Naive B cell (primary cell): Measurements from ENCODE around the gene KCNQ2. TPM values are rescaled to one million over a fixed set of nuclear protein-coding genes. Genes with fewer than 3 reads are reported as not detected.
"Not testable (repeated sequence)": the region's sequence is repeated elsewhere in the genome, so short reads cannot be mapped to it uniquely, and the experiment has no call there.

ENCODE experiments used
- ATAC-seq, 2 donors: fragments of 150-1000 bp; cut with Tn5 transposase; 2 replicates each; pipeline ENCODE4 v1.10.0; 2021; ENCODE audit warnings: low read depth in 2 of 2, mild to moderate bottlenecking in 2 of 2, moderate library complexity in 2 of 2
- DNase-seq: peaks from one replicate; pipeline ENCODE4 v3.0.0; 2022
- H3K27ac Mint-ChIP-seq, 6 donors: one replicate each; pipeline ENCODE4 v1.8.0; 2020 to 2022; ENCODE audit warnings: mild to moderate bottlenecking in 6 of 6, mixed read lengths in 6 of 6, moderate library complexity in 5 of 6, inconsistent platforms in 2 of 6
- H3K27me3 Mint-ChIP-seq, 3 donors: one replicate each; pipeline ENCODE4 v1.8.0; 2021 to 2022; ENCODE audit warnings: mixed read lengths in 3 of 3, mild to moderate bottlenecking in 1 of 3
- H3K36me3 Mint-ChIP-seq, 2 donors: one replicate each; pipeline ENCODE4 v1.8.0; 2020 to 2022; ENCODE audit warnings: mixed read lengths in 2 of 2, inconsistent platforms in 1 of 2, mild to moderate bottlenecking in 1 of 2
- H3K4me1 Mint-ChIP-seq, 3 donors: one replicate each; pipeline ENCODE4 v1.8.0; 2020 to 2022; ENCODE audit warnings: mixed read lengths in 3 of 3, inconsistent platforms in 1 of 3, mild to moderate bottlenecking in 1 of 3, moderate library complexity in 1 of 3
- H3K4me3 Mint-ChIP-seq, 8 donors: one replicate each; pipeline ENCODE4 v1.8.0; 2020 to 2022; ENCODE audit warnings: mild to moderate bottlenecking in 8 of 8, mixed read lengths in 8 of 8, moderate library complexity in 8 of 8, inconsistent platforms in 2 of 8
- H3K9me3 Mint-ChIP-seq, 7 donors: one replicate each; pipeline ENCODE4 v1.8.0; 2020 to 2022; ENCODE audit warnings: mixed read lengths in 7 of 7, mild to moderate bottlenecking in 5 of 7, inconsistent platforms in 2 of 7, moderate library complexity in 1 of 7
- polyA plus RNA-seq, 6 donors: library from polyadenylated mRNA; unstranded; fragments of 300-500 nt; fragmentation: Illumina TruSeq; gene quantifications; one replicate each; pipeline ENCODE4 v1.2.3, GENCODE V29; 2021; ENCODE audit warnings: low read depth in 6 of 6

The KCNQ2 gene
- 1 to 10 TPM in 1 of 6 donors, under 1 TPM in 1, not detected in 4; 0.54 to 1.1 TPM for polyA plus RNA-seq

GRCh38 chr20:63471981-63472831, at the start of gene KCNQ2:
Gene KCNQ2, minus strand, starts transcription at chr20:63472655. Its CDS starts 192 bp downstream, at chr20:63472463.
- Mint-ChIP-seq H3K9me3 (peaks cover 0 to 1% (median 0%) of the 10 kb centered on the region in 7 donors), H3K4me3 (peak within 1 kb of the TSS in 7 of 8 donors; percentile 9 to 61 (median 42)), H3K27ac (no peak within 1 kb of the TSS), H3K27me3 (peaks cover 4 to 69% (median 40%) of the 10 kb centered on the region in 3 donors), H3K36me3 (no peaks in the 10 kb centered on the region), H3K4me1 (peaks cover 6 to 12% (median 8%) of the 10 kb centered on the region in 3 donors)
- DNase-seq (no peak), ATAC-seq (peak; percentile 46 to 58)

- H3K4me1 Mint-ChIP-seq: peaks cover 8 to 41% (median 39%) of the 10 kb centered on the region in 3 donors
- H3K9me3 Mint-ChIP-seq: peaks cover 0 to 7% (median 2%) of the 10 kb centered on the region in 7 donors
- H3K36me3 Mint-ChIP-seq: peaks cover 6 to 15% of the 10 kb centered on the region in 2 donors
- H3K4me3 Mint-ChIP-seq: peak overlapping the region; percentile 74 to 93 (median 86)
- H3K27me3 Mint-ChIP-seq: peaks cover 0 to 9% (median 6%) of the 10 kb centered on the region in 3 donors
- H3K27ac Mint-ChIP-seq: peak overlapping the region in 2 of 6 donors; percentile 56 to 79
- ATAC-seq: no peak
- no peak for DNase-seq
These were observed 49.1 kb upstream of the KCNQ2 start for GRCh38 chr20:63521602-63522001.

- Mint-ChIP-seq H3K4me3 (peak overlapping the region; percentile 74 to 93 (median 86)), H3K27me3 (peaks cover 0 to 9% (median 6%) of the 10 kb centered on the region in 3 donors), H3K36me3 (peaks cover 6 to 15% of the 10 kb centered on the region in 2 donors), H3K9me3 (peaks cover 0 to 7% (median 2%) of the 10 kb centered on the region in 7 donors), H3K27ac (peak overlapping the region in 2 of 6 donors; percentile 56 to 79), H3K4me1 (peaks cover 8 to 36% (median 33%) of the 10 kb centered on the region in 3 donors)
- DNase-seq: peak; percentile 39
- peak; percentile 67 to 68 for ATAC-seq
These were observed 48.6 kb upstream of the KCNQ2 start for GRCh38 chr20:63520934-63521601.

GRCh38 chr20:63520504-63520933, 48.1 kb upstream of the KCNQ2 start, which contains the start of gene PPDPF:
Gene PPDPF, plus strand, starts transcription at chr20:63520765. Its CDS starts 544 bp downstream, at chr20:63521309.
- Mint-ChIP-seq H3K9me3 (peaks cover 0 to 7% (median 2%) of the 10 kb centered on the region in 7 donors), H3K4me3 (peak within 1 kb of the TSS; percentile 80 to 93 (median 86)), H3K4me1 (peaks cover 8 to 31% (median 28%) of the 10 kb centered on the region in 3 donors), H3K27me3 (peaks cover 0 to 9% (median 6%) of the 10 kb centered on the region in 3 donors), H3K36me3 (peaks cover 6 to 15% of the 10 kb centered on the region in 2 donors), H3K27ac (peak within 1 kb of the TSS in 3 of 6 donors; percentile 67 to 91 (median 79))
- ATAC-seq: peak; percentile 78 to 79
- DNase-seq: peak; percentile 78

GRCh38 chr20:63519668-63520503, 47.4 kb upstream of the KCNQ2 start:
- peaks cover 6 to 15% of the 10 kb centered on the region in 2 donors for H3K36me3 Mint-ChIP-seq
- peaks cover 0 to 9% (median 4%) of the 10 kb centered on the region in 7 donors for H3K9me3 Mint-ChIP-seq
- peak overlapping the region; percentile 80 to 89 (median 84) for H3K4me3 Mint-ChIP-seq
- peaks cover 8 to 27% (median 22%) of the 10 kb centered on the region in 3 donors for H3K4me1 Mint-ChIP-seq
- peaks cover 0 to 14% (median 12%) of the 10 kb centered on the region in 3 donors for H3K27me3 Mint-ChIP-seq
- DNase-seq: peak; percentile 63
- ATAC-seq: peak; percentile 34 to 43
- peak overlapping the region in 3 of 6 donors; percentile 67 to 91 (median 79) for H3K27ac Mint-ChIP-seq

- peak overlapping the region in 2 of 6 donors; percentile 38 to 44 for H3K27ac Mint-ChIP-seq
These were observed 46.7 kb upstream of the KCNQ2 start for GRCh38 chr20:63518946-63519667.

GRCh38 chr20:63518351-63518861, 46.0 kb upstream of the KCNQ2 start:
- ATAC-seq (no peak), DNase-seq (no peak)
- Mint-ChIP-seq H3K9me3 (peaks cover 0 to 9% (median 4%) of the 10 kb centered on the region in 7 donors), H3K27me3 (peaks cover 0 to 23% (median 17%) of the 10 kb centered on the region in 3 donors), H3K36me3 (peaks cover under 1 to 8% of the 10 kb centered on the region in 2 donors), H3K4me3 (peak overlapping the region; percentile 23 to 86 (median 76)), H3K27ac (peak overlapping the region in 2 of 6 donors; percentile 38 to 44), H3K4me1 (peaks cover 4 to 20% (median 16%) of the 10 kb centered on the region in 3 donors)

More at GRCh38 chr20:63518946-63519667, 46.7 kb upstream of the KCNQ2 start:
- DNase-seq: no peak
- H3K4me1 Mint-ChIP-seq: peaks cover 8 to 20% (median 16%) of the 10 kb centered on the region in 3 donors
- peaks cover 6 to 15% of the 10 kb centered on the region in 2 donors for H3K36me3 Mint-ChIP-seq
- H3K9me3 Mint-ChIP-seq: peaks cover 0 to 9% (median 6%) of the 10 kb centered on the region in 7 donors
- H3K27me3 Mint-ChIP-seq: peaks cover 0 to 17% (median 17%) of the 10 kb centered on the region in 3 donors
- no peak for ATAC-seq
- peak overlapping the region; percentile 80 to 89 (median 84) for H3K4me3 Mint-ChIP-seq

- Mint-ChIP-seq H3K27me3 (peaks cover 0 to 30% (median 24%) of the 10 kb centered on the region in 3 donors), H3K36me3 (peaks cover 0 to 4% of the 10 kb centered on the region in 2 donors), H3K27ac (no peak overlapping the region), H3K9me3 (peaks cover 0 to 10% (median 4%) of the 10 kb centered on the region in 7 donors), H3K4me3 (peak overlapping the region; percentile 26 to 86 (median 58)), H3K4me1 (peaks cover 2 to 18% (median 15%) of the 10 kb centered on the region in 3 donors)
- no peak for DNase-seq
- no peak for ATAC-seq
These were observed 45.2 kb upstream of the KCNQ2 start for GRCh38 chr20:63517376-63518309.

- not testable (repeated sequence) for H3K27ac Mint-ChIP-seq, H3K4me1 Mint-ChIP-seq, DNase-seq, H3K9me3 Mint-ChIP-seq, H3K4me3 Mint-ChIP-seq, H3K36me3 Mint-ChIP-seq
- peaks cover 10 to 52% (median 34%) of the 10 kb centered on the region in 3 donors for H3K27me3 Mint-ChIP-seq
- peak in 1 of 2 donors; percentile 21 for ATAC-seq
These were observed 42.1 kb upstream of the KCNQ2 start for GRCh38 chr20:63514520-63514919.

- Mint-ChIP-seq H3K27ac (no peak overlapping the region), H3K27me3 (peaks cover 16 to 61% (median 40%) of the 10 kb centered on the region in 3 donors), H3K4me3 (no peak overlapping the region), H3K9me3 (peaks cover 0 to 9% (median 4%) of the 10 kb centered on the region in 7 donors), H3K36me3 (no peaks in the 10 kb centered on the region), H3K4me1 (no peaks in the 10 kb centered on the region)
- no peak for DNase-seq
- no peak for ATAC-seq
These were observed 40.8 kb upstream of the KCNQ2 start for GRCh38 chr20:63513207-63513606.
